Measurements from ENCODE around the gene XXYLT1. TPM values are rescaled to one million over a fixed set of nuclear protein-coding genes. Genes with fewer than 3 reads are reported as not detected.

XXYLT1 gene
- total and polyA plus RNA-seq, 2 of the 8 experiments (the other 6 are each of a cell fraction or from before 2014, with no cell fraction given): 18.9 to 23.8 TPM

DNA sequence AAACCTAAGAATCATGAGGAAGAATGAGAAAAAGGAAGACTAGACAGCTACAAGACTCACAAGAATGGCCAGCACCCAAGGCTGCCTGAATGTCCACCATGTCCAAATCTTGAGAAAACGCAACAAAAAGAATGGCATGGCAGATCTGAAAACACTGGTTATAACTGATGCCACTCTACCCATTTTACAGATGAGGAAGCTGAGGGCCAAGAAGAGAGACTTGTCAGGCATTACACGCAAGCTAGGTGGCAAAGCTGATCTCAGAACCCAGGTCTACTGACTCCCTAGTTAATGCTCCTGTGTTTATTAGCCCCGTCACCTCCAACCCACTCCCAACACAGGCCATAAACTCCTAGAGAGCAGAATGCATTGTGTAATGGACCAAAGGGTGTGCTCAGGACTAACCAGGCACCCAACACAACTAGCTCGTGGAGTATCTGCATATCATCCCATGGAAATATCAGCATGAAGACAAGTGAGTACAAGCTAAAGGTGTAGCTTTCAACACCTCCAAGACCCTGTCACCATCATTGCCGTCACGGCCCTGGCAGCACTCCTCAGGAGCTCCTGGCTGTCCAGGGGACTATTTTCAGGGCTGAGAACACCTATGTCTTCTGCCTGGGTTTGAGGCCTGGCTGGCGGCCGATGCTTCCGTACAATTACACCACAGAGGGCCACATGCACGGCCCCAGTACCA lies 111.7 kb downstream of the XXYLT1 start:
- Histone ChIP-seq H3K27ac (ENCODE audit: low read depth, low read length) (no peak overlapping the region), H2AFZ (ENCODE audit: low read length) (no peak overlapping the region), H3K9me3 (ENCODE audit: insufficient read depth in 2 of 2, low read depth in 1 of 2, low read length in 1 of 2) (no peaks in the 10 kb centered on the region), H4K91ac (replicated peaks; ENCODE audit: insufficient read length, low read length) (no peak overlapping the region), H2BK20ac (ENCODE audit: low read length) (no peak overlapping the region), H3K18ac (ENCODE audit: extremely low read depth, low read length) (no peak overlapping the region), H3K9ac (replicated peaks in 1 of 4; ENCODE audit: extremely low read depth in 1 of 4, low read depth in 3 of 4, low read length in 3 of 4) (no peak overlapping the region), H4K5ac (ENCODE audit: insufficient read length, low read depth, low read length) (no peak overlapping the region), H3K27me3 (replicated peaks in 1 of 4; ENCODE audit: control insufficient read depth in 3 of 4, extremely low read depth in 1 of 4, insufficient read depth in 3 of 4, low read length in 3 of 4) (no peaks in the 10 kb centered on the region), H3K4ac (replicated peaks; ENCODE audit: insufficient read length, low read depth, low read length) (no peak overlapping the region), H2AK5ac (ENCODE audit: low read depth, low read length) (no peak overlapping the region), H3K4me3 (ENCODE audit: extremely low read depth in 1 of 4, insufficient read depth in 2 of 4, low read depth in 3 of 4, low read length in 4 of 4) (no peak overlapping the region), H3K4me1 (replicated peaks in 1 of 4; ENCODE audit: control insufficient read depth in 3 of 4, insufficient read depth in 4 of 4, low read length in 3 of 4) (peaks cover 3 to 19% (median 11%) of the 10 kb centered on the region in 4 experiments), H3K36me3 (ENCODE audit: control insufficient read depth in 2 of 4, insufficient read depth in 4 of 4, low read length in 3 of 4) (no peaks in the 10 kb centered on the region), H3K23ac (ENCODE audit: insufficient read length) (no peak overlapping the region), H3K4me2 (ENCODE audit: insufficient read depth in 1 of 2, low read depth in 2 of 2, low read length in 2 of 2) (no peak overlapping the region), H3K79me2 (ENCODE audit: control insufficient read depth in 1 of 2, insufficient read depth in 2 of 2, low read length in 2 of 2) (peaks cover 0 to 12% of the 10 kb centered on the region in 2 experiments; a peak in 2 of 4 replicates), H3K23me2 (ENCODE audit: low read depth, low read length) (no peaks in the 10 kb centered on the region), H4K8ac (ENCODE audit: extremely low read depth, insufficient read depth, low read length) (no peak overlapping the region), H2BK5ac (ENCODE audit: low read depth, low read length) (no peak overlapping the region), H4K20me1 (replicated peaks in 1 of 2; ENCODE audit: control insufficient read depth in 1 of 2, insufficient read depth in 2 of 2, low read length in 2 of 2) (no peaks in the 10 kb centered on the region), H3K56ac (replicated peaks; ENCODE audit: insufficient read length, low read depth, low read length) (no peak overlapping the region), H2BK12ac (ENCODE audit: low read depth, low read length) (no peak overlapping the region), H3K14ac (ENCODE audit: insufficient read length) (no peak overlapping the region), H2BK120ac (replicated peaks; ENCODE audit: low read depth, low read length) (no peak overlapping the region), H3K79me1 (ENCODE audit: low read depth, low read length) (peaks cover 11% of the 10 kb centered on the region; the same call in 1 of the 2 replicates), H2BK15ac (ENCODE audit: low read length) (0 out of 2 replicates have a peak overlapping the region, but pooled peaks have one; percentile 4)
- ChIA-PET POLR2A (ENCODE audit: partially characterized antibody) (interaction anchor here (1.4 to 2.3 kb wide), 2 partner anchors 9 to 40 kb away, joined by 3 to 7 read pairs; no protein-coding TSS in a partner anchor), CTCF (ENCODE audit: partially characterized antibody) (interaction anchor here (0.8 to 1.8 kb wide), 7 partner anchors 13 to 138 kb away, joined by 3 to 5 read pairs (median 4); no protein-coding TSS in a partner anchor)
- WGBS, 2 experiments (ENCODE audit: extremely low coverage in 1 of 2, insufficient coverage in 1 of 2, insufficient read length in 1 of 2, insufficient replicate concordance in 2 of 2, low coverage in 1 of 2, low lambda C conversion rate in 2 of 2, missing lambda C conversion rate in 1 of 2): 90% methylated on average over 10 of the region's 10 CpGs; no CpG with 5 or more reads in 1 of the 2 experiments
- FAIRE-seq (no peak), DNase-seq (ENCODE audit: low read depth in 1 of 2, low spot score in 2 of 2) (no peak)
- no peak for TF ChIP-seq MAFK (IDR thresholded peaks at IDR 0.05; ENCODE audit: low read depth, low read length)
